AG04449 (cell line): ENCODE measurements around the gene HCK.

ENCODE experiments used
- CTCF ChIA-PET: fragments of 350-600 bp; formaldehyde crosslinking; extraction: SDS; loops from one replicate; lab custom pipeline; 2021; ENCODE audit warnings: antibody characterized with exemption; lab: Yijun Ruan, JAX
- POLR2A ChIA-PET: fragments of 400-600, 350-600 bp; formaldehyde crosslinking; extraction: SDS; loops from one replicate; lab custom pipeline; 2020; ENCODE audit warnings: antibody characterized with exemption, inconsistent platforms; lab: Yijun Ruan, JAX
- DNase-seq: peaks from one replicate; pipeline ENCODE4 v3.0.0-alpha.2; 2010; ENCODE audit warnings: low read depth, low spot score
- H3K4me3 ChIP-seq: 2 replicates; pipeline ENCODE4 v1.5.1; 2011; ENCODE audit warnings: low read depth, mild to moderate bottlenecking, control low read depth, low read length
- TF ChIP-seq, protein P1 (sequence below): IDR thresholded peaks from one replicate; pipeline ENCODE4 v1.5.1; 2011; ENCODE audit warnings: mild to moderate bottlenecking, moderate library complexity, low read length, control low read depth, inconsistent platforms; ENCODE audit not compliant: insufficient read depth; ENCODE audit errors: missing control alignments

HCK gene

DNA sequence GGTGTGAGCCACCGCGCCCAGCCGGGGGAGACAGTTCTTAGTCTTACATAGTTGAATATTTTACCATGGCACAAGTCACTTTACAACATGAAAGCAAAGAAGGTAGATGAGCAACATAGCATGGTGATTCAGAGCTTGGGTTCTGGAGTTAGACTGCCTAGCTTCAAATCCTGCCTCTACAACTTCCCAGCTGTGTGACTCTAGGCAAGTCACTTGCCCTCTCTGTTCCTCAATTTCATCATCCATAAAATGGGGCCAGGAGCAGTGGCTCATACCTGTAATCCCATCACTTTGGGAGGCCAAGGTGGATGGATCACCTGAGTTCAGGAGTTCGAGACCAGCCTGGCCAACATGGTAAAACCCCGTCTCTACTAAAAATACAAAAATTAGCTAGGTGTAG, 26.3 kb downstream of the HCK start:
- no peak overlapping the region for H3K4me3 ChIP-seq
- TF ChIP-seq, protein P1, sequence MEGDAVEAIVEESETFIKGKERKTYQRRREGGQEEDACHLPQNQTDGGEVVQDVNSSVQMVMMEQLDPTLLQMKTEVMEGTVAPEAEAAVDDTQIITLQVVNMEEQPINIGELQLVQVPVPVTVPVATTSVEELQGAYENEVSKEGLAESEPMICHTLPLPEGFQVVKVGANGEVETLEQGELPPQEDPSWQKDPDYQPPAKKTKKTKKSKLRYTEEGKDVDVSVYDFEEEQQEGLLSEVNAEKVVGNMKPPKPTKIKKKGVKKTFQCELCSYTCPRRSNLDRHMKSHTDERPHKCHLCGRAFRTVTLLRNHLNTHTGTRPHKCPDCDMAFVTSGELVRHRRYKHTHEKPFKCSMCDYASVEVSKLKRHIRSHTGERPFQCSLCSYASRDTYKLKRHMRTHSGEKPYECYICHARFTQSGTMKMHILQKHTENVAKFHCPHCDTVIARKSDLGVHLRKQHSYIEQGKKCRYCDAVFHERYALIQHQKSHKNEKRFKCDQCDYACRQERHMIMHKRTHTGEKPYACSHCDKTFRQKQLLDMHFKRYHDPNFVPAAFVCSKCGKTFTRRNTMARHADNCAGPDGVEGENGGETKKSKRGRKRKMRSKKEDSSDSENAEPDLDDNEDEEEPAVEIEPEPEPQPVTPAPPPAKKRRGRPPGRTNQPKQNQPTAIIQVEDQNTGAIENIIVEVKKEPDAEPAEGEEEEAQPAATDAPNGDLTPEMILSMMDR = no peak
- POLR2A ChIA-PET = no interaction called here
- CTCF ChIA-PET = interaction anchor here (16.4 kb wide), 1 partner anchor 13 kb away, joined by 105 read pairs; no protein-coding TSS in a partner anchor
- DNase-seq = no peak

DNA sequence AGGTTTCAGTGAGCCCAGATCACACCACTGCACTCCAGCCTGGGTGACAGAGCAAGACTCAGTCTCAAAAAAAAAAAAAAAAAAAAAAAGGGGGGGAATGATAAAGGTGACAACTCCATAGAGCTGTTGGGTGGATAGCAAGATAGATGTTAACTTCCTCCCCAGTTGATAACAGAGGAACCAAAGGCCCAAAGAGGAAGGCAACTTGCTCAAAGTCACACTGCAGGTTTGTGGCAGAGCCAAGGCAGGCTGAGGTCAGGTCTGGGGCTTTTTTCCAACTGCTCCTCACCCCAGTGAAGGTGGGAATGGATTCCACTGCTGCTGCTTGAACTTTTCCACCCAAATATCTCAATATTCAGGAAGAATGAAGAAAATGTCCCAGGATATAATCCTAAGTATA, 26.7 kb downstream of the HCK start:
- TF ChIP-seq, protein P1 = no peak
- DNase-seq = no peak
- ChIA-PET POLR2A (no interaction called here), CTCF (interaction anchor here (16.4 kb wide), 1 partner anchor 13 kb away, joined by 105 read pairs; no protein-coding TSS in a partner anchor)
- no peak overlapping the region for H3K4me3 ChIP-seq

DNA sequence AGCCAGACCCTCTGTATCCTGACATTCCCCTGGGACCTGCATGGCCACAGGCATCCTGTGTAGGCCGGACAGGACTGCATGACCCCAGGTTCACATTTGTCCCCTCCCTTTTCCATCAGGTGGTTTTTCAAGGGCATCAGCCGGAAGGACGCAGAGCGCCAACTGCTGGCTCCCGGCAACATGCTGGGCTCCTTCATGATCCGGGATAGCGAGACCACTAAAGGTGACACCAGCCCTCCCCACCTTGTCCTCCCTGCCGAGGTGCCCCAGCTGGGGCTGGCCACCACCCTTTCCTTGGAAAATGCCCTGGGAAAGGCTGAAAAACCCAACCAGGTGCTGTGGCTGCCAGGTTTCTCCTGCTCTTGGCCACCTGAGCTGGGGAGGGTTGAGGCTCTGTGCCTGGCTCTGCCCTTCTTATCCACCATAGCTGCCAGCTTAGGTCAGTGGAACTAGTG, 27.6 kb downstream of the HCK start:
- TF ChIP-seq, protein P1 = no peak
- H3K4me3 ChIP-seq = no peak overlapping the region
- ChIA-PET POLR2A (no interaction called here), CTCF (interaction anchor here (16.4 kb wide), 1 partner anchor 12 kb away, joined by 105 read pairs; no protein-coding TSS in a partner anchor)
- no peak for DNase-seq

GRCh38 chr20:32080783-32081182, 28.7 kb downstream of the HCK start:
- DNase-seq = no peak
- POLR2A ChIA-PET = no interaction called here
- TF ChIP-seq, protein P1 = no peak
- no peak overlapping the region for H3K4me3 ChIP-seq
- CTCF ChIA-PET = interaction anchor here (1.1 to 16.4 kb wide), 5 partner anchors 11 to 258 kb away, joined by 4 to 105 read pairs (median 15); no protein-coding TSS in a partner anchor

DNA sequence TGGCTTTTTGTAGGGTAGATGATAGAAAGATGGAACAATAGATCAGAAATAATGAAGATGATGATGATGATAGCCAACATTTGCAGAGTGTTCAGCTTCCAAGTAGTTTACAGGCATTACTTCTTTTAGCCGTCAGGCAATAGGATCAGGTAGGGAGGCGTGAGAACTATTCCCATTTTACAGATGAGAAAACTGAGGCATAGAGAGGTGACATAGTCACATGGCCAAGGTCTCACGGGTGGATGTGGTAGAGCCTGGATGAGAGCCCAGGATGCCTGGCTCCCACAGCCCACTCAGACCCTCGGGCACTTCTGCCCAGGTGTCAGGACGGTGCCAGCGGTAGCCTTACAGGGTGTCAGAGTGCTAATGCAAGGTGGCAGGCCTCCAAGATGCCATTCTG, 31.4 kb downstream of the HCK start:
- H3K4me3 ChIP-seq = no peak overlapping the region
- no peak for DNase-seq
- TF ChIP-seq, protein P1 = no peak
- CTCF ChIA-PET = interaction anchor here (1.3 to 3.2 kb wide), 2 partner anchors 8 to 48 kb away, joined by 4 to 24 read pairs; no protein-coding TSS in a partner anchor
- POLR2A ChIA-PET = no interaction called here

DNA sequence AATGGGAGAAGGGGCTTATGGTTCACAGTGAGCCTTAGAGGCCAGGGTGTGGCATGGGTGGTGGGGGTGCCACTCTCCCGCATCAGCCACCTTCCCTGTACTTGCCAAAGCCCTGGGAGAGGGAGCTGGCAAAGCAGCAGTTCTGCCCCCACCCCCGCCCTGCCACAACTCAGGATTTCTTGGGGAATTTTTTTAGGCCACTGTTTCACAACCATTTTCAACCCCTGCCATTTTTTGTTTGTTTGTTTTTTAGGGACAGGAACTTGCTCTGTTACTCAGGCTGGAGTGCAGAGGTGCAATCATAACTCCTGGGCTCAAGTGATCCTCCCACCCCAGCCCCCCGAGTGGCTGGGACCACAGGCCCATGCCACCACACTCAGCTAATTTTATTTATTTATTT, 35.0 kb downstream of the HCK start:
- ChIA-PET POLR2A (no interaction called here), CTCF (interaction anchor here (0.9 to 11.9 kb wide), 4 partner anchors 54 to 264 kb away, joined by 3 to 224 read pairs (median 70); no protein-coding TSS in a partner anchor)
- TF ChIP-seq, protein P1 = no peak
- H3K4me3 ChIP-seq = no peak overlapping the region
- no peak for DNase-seq
